HEK293 (cell line): Measurements from ENCODE around the gene ATP11C.

Experiments used
- CTCF ChIP-seq: fragments of 450-650 bp; formaldehyde crosslinking; IDR thresholded peaks from 2 replicates; pipeline ENCODE4 v1.5.1; 2016; ENCODE audit warnings: missing biosample characterization, missing genetic modification characterization
- KLF16 ChIP-seq: fragments of 450-650 bp; formaldehyde crosslinking; IDR thresholded peaks from 2 replicates; pipeline ENCODE4 v1.5.1; 2017; ENCODE audit warnings: missing biosample characterization, missing genetic modification characterization
- TCF7L2 ChIP-seq: IDR thresholded peaks from 2 replicates; pipeline ENCODE4 v1.6.1; 2011; ENCODE audit warnings: low read depth, mild to moderate bottlenecking, inconsistent platforms, low read length, moderate library complexity, borderline replicate concordance
- ZNF292 ChIP-seq: fragments of 450-650 bp; formaldehyde crosslinking; IDR thresholded peaks from 2 replicates; pipeline ENCODE4 v1.5.1; 2016; ENCODE audit warnings: low read depth, missing biosample characterization, missing genetic modification characterization, borderline replicate concordance
- ZNF362 ChIP-seq: fragments of 450-650 bp; formaldehyde crosslinking; IDR thresholded peaks from 2 replicates; pipeline ENCODE4 v1.5.1; 2016; ENCODE audit warnings: missing biosample characterization, missing genetic modification characterization
- ZNF404 ChIP-seq: fragments of 450-650 bp; formaldehyde crosslinking; IDR thresholded peaks from 2 replicates; pipeline ENCODE4 v1.5.1; 2017; ENCODE audit warnings: missing biosample characterization, missing genetic modification characterization
- ZNF416 ChIP-seq: fragments of 450-650 bp; formaldehyde crosslinking; IDR thresholded peaks from 2 replicates; pipeline ENCODE4 v1.5.1; 2016; ENCODE audit warnings: missing biosample characterization, missing genetic modification characterization
- ZNF639 ChIP-seq: fragments of 450-650 bp; formaldehyde crosslinking; IDR thresholded peaks from 2 replicates; pipeline ENCODE4 v1.5.1; 2016; ENCODE audit warnings: missing biosample characterization, missing genetic modification characterization

- TF ChIP-seq ZNF639: no peak
- no peak for TF ChIP-seq CTCF (tag by site-specific recombination)
- no peak for TF ChIP-seq TCF7L2
- no peak for TF ChIP-seq ZNF292
- no peak for TF ChIP-seq ZNF404 (tag by site-specific recombination)
- TF ChIP-seq ZNF362: no peak
- TF ChIP-seq KLF16 (tag by site-specific recombination): no peak
- TF ChIP-seq ZNF416: no peak
These were observed 36.4 kb upstream of the ATP11C start for GRCh38 chrX:139969286-139969685.
